AG08396 (cell line): ENCODE measurements around the gene KLK3.
A peak's percentile ranks its signal among the peaks of the same experiment; 100 is the strongest.

Experiments
- DNase-seq: peaks from one replicate; pipeline ENCODE4 v3.0.0; 2012; ENCODE audit warnings: low spot score, mixed read lengths

KLK3 gene

DNA sequence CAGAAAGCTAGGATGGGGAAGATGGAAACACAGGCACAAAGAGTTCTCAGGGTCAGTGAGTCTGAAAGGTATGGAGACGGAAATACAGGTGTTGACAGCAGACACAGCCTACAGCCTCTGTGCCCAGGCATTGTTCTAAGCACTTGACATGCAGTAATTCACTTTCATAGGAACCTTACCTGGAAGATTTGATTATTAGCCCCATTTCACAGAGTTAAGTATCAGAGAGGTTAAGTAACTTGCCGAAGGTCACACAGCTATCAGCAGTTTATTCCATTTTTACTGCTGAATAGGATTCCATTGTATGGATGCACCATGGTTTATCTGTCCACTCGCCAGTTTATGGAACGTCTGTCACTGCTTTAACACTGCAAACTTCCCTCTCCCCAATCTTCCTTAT, 43.3 kb downstream of the KLK3 start:
- DNase-seq, result no peak

DNA sequence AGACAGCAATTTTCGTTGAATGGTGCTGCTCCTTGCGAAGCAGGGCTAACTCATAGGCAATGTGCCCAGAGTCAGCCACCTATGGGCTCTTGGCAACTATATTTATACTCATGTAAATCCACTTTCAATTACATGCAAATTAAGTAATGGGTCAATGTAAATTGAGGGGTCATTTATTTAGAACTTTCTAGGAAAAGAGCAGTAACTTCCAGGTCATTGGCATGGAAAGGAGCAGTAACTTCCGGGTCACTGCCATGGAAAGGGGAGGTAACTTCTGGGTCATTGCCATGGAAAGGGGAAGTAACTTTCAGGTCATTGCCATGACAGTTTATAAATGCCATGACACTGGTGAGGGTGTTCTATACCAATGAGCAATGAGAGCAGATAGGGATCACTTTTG, 44.9 kb downstream of the KLK3 start:
- DNase-seq, result no peak

DNA sequence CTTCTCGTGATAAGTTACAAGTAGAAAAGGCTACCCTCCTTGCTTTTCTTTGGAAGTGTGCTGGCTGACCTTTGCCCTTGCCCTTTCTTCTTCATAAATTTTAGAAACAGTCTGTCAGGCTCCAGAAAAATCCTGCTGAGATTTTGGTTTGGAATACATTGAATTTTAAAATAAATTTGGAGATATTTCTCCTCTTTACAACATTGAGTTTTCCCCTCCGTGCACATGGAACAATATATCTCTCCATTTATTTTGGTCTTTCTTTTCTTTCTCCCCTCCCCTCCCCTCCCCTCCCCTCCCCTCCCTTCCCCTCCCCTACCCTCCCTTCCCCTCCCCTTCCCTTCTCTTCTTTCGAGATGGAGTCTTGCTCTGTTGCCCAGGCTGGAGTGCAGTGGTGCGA, 47.9 kb downstream of the KLK3 start:
- no peak for DNase-seq

DNA sequence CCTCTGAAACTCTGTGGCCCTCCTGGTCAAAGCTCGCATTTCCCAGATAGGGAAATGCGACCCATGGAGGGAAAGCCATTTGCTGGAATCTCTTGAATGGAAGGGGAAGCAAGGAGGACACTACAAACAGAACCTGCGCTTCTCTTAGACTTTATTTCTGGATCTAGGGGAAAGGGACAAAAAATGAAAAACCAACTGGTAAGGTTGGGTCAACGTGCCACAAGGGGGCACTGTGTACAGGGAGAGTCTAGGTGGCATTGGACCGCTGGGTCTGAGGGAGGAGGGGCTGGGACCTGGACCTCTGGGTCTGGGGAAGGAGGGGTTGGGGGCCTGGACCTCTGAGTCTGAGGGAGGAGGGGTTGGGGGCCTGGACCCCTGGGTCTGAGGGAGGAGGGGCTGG, 51.5 kb downstream of the KLK3 start:
- DNase-seq, result peak; percentile 31

DNA sequence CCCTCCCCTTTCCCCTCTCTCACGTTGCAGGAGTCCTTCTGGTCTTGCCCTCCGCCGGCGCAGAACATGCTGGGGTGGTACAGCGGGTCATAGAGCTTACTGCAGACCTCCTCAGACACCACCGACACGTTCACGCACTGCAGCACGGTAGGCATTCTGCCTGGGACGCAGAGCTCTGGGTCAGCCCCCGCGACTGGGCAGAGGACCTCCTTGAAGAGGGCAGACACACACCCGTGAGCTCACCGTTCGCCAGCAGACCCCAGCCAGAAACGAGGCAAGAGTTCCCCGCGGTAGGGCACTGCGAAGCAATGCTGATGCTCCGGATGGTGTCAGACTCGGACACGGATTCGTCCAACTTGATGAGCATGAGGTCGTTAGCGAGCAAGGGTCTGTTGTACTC, 53.6 kb downstream of the KLK3 start:
- DNase-seq, result no peak

DNA sequence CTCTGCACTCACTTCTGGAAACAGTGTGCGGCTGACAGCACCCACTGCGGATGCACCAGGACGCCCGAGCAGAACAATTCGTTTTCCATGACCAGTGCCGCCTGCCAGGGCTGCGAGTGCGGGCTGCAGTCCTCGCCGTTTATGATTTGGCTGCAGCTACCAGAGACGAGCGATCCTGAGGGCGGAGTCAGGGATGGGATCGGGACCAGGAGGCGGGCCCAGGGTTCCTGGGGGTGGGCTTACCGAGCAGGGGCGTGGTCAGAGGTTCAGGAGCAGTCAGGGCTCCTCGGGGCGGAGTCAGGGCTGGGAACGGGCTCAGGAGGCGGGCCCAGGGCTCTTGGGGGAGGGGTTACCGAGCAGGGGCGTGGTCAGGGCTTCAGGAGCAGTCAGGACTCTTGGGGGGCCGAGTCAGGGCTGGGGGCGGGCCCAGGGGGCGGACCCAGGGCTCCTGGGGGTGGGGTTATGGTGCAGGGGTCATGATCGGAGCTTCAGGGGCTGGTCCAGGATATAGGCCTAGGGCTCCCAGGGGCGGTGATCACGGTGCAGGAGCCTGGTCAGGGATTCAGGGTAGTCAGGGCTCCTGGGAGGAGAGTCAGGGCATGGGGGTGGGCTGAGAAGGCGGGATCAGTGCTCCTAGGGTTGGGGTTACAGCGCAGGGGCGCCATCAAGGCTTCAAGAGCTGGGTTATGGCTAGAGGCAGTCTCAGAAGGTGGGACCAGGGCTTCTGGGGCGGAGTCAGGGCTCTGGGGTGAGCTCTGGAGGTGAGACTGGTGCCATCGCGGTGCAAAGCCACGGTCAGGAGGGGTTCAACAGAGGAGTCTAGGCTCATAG, 54.7 kb downstream of the KLK3 start:
- DNase-seq, result peak; percentile 52
